ENCODE results near the gene ZNF106.

DNA sequence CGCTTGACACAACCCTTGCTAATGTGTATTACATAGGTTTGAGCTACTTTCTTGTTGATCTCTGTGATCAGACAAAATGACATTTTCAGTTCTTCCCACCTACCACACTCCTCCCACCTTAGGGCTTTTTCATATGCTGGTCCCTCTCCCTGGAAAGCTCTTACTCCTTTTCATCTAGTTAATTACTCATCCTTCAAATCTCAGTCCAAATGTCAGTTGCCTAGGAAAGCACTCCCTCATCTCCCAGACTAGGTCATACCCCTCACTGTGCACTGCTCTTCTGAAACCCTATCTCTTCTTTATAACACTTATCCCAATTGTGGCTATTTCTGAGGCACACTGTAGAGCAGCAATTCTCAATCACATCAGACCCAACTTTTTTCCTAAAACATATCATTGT lies 7.3 kb downstream of the ZNF106 start:
- TF ChIP-seq, protein P1, sequence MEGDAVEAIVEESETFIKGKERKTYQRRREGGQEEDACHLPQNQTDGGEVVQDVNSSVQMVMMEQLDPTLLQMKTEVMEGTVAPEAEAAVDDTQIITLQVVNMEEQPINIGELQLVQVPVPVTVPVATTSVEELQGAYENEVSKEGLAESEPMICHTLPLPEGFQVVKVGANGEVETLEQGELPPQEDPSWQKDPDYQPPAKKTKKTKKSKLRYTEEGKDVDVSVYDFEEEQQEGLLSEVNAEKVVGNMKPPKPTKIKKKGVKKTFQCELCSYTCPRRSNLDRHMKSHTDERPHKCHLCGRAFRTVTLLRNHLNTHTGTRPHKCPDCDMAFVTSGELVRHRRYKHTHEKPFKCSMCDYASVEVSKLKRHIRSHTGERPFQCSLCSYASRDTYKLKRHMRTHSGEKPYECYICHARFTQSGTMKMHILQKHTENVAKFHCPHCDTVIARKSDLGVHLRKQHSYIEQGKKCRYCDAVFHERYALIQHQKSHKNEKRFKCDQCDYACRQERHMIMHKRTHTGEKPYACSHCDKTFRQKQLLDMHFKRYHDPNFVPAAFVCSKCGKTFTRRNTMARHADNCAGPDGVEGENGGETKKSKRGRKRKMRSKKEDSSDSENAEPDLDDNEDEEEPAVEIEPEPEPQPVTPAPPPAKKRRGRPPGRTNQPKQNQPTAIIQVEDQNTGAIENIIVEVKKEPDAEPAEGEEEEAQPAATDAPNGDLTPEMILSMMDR (IDR thresholded peaks at IDR 0.05): no peak
- TF ChIP-seq POLR2A (IDR thresholded peaks at IDR 0.05): no peak
